Breast epithelium (tissue), 4 donors: Measurements from ENCODE around the gene DHX58. TPM values are rescaled to one million over a fixed set of nuclear protein-coding genes. Genes with fewer than 3 reads are reported as not detected.

Experiments
- DNase-seq, 2 donors: peaks; one replicate each; pipeline ENCODE4 v3.0.0-alpha.2; 2019; ENCODE audit warnings: low spot score in 2 of 2
- H3K27ac ChIP-seq, 2 donors: fragments of 200-600 bp; sonication (generic) in 1 of 2; one replicate each; pipeline ENCODE4 v1.5.1; 2016 to 2019; ENCODE audit warnings: mild to moderate bottlenecking in 1 of 2
- H3K27me3 ChIP-seq, 2 donors: fragments of 200-600 bp; sonication (generic) in 1 of 2; one replicate each; pipeline versions ENCODE4 v1.5.1 to v1.6.0; 2017 to 2019; ENCODE audit warnings: control low read depth in 1 of 2, mild to moderate bottlenecking in 1 of 2
- H3K36me3 ChIP-seq: fragments of 200-600 bp; one replicate; pipeline ENCODE4 v1.5.1; 2019
- H3K4me1 ChIP-seq, 2 donors: fragments of 200-600 bp; sonication (generic); one replicate each; pipeline ENCODE4 v1.5.1; 2016 to 2019; ENCODE audit warnings: control low read depth in 1 of 2
- H3K4me3 ChIP-seq, 3 donors: fragments of 200-600 bp; sonication (generic); 1 replicate in 2 of 3; 2 replicates in 1 of 3; pipeline ENCODE4 v1.5.1; 2016 to 2019; ENCODE audit warnings: mild to moderate bottlenecking in 3 of 3, moderate library complexity in 2 of 3
- H3K9me3 ChIP-seq, 2 donors: fragments of 200-600 bp; sonication (generic) in 1 of 2; one replicate each; pipeline ENCODE4 v1.5.1; 2016 to 2019; ENCODE audit warnings: control low read depth in 1 of 2
- CTCF ChIP-seq, 3 donors: fragments of 450-650 bp; IDR thresholded peaks; one replicate each; pipeline ENCODE4 v1.5.1; 2016 to 2017; ENCODE audit warnings: antibody characterized with exemption in 3 of 3, mild to moderate bottlenecking in 3 of 3, moderate library complexity in 3 of 3
- POLR2A ChIP-seq: fragments of 450-650 bp; IDR thresholded peaks from one replicate; pipeline ENCODE4 v1.6.1; 2016; ENCODE audit warnings: antibody characterized with exemption, mild to moderate bottlenecking, moderate library complexity
- POLR2AphosphoS5 ChIP-seq, 3 donors: sonication (generic); formaldehyde crosslinking; IDR thresholded peaks; one replicate each; pipeline ENCODE4 v1.6.1; 2017; ENCODE audit warnings: antibody characterized with exemption in 3 of 3
- intact Hi-C: fragments of 100-400 bp; cut with DNase I; formaldehyde crosslinking; loops from one replicate; pipeline ENCODE4 v1.15.1; 2023; ENCODE audit warnings: low total_unique reads
- total RNA-seq, 3 donors: library from RNA; depleted of rRNA; stranded (reverse); fragments of >200 nt; gene quantifications; one replicate each; pipeline ENCODE4 v1.1.0, GENCODE V29; 2016

Gene DHX58
- total RNA-seq, 3 donors from 2014 or later: 13.1 to 22.8 (median 13.4) TPM

DNA sequence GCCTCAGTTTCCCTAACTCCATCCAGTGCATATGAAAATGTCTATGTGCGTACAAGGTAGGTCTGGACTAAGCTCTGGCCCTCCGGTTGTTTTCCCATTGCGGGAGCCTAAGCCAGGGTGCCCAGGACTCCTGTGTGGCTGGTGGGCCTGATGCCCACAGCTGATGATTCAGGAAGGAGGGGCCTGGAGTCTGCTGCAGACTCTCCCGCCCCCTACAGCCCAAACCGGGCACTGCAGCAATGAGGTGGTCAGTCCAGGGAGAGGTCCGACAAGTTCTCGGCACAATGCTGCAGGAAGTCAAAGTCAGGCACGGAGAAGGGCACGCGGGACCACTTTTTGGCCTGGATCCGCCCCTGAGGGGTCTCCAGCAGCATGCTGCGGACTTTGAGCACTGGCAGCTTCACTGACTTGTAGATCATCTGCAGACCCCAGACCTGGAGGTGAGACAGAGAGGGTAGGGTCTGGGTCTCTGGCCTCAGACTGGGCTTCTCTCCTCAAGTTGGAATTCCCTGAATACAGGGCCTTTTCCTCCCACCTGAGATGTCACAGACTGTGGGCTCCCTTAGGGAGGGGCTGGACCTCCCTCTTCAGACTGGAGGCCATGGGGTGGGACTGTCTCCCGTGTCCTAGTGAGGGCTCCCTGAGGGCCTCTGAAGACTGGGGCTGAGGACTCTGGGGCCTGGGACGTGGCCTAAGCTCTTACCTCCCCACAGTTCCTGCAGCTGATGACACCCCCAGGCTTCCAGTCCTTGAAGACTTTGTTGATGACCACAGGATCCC lies 10.8 kb downstream of the DHX58 start:
- H3K27ac ChIP-seq: no peak overlapping the region
- peak in 2 of 3 donors; percentile 46 to 58 for TF ChIP-seq CTCF (IDR thresholded peaks at IDR 0.05)
- TF ChIP-seq POLR2AphosphoS5 (IDR thresholded peaks at IDR 0.05): no peak
- no peak for TF ChIP-seq POLR2A
- H3K36me3 ChIP-seq: no peaks in the 10 kb centered on the region
- H3K27me3 ChIP-seq: peaks cover 0 to 12% of the 10 kb centered on the region in 2 donors
- DNase-seq: no peak
- intact Hi-C loops: loop anchor here (10.0 kb wide), 1 partner anchor 137 kb away; the partner anchor contains the start of gene CNP
- H3K4me3 ChIP-seq: no peak overlapping the region
- H3K9me3 ChIP-seq: no peaks in the 10 kb centered on the region
- no peaks in the 10 kb centered on the region for H3K4me1 ChIP-seq

- Histone ChIP-seq H3K27me3 (peaks cover 0 to 22% of the 10 kb centered on the region in 2 donors), H3K9me3 (no peaks in the 10 kb centered on the region), H3K36me3 (no peaks in the 10 kb centered on the region), H3K27ac (peak overlapping the region in 1 of 2 donors; percentile 33), H3K4me3 (peak overlapping the region in 2 of 3 donors; percentile 34 to 54), H3K4me1 (no peaks in the 10 kb centered on the region)
- TF ChIP-seq POLR2AphosphoS5 (IDR thresholded peaks at IDR 0.05): no peak
- no peak for TF ChIP-seq POLR2A
- TF ChIP-seq CTCF (IDR thresholded peaks at IDR 0.05): no peak
- no peak for DNase-seq
- intact Hi-C loops: no loop called here
These were observed 13.6 kb downstream of the DHX58 start for GRCh38 chr17:42098730-42099399.

DNA sequence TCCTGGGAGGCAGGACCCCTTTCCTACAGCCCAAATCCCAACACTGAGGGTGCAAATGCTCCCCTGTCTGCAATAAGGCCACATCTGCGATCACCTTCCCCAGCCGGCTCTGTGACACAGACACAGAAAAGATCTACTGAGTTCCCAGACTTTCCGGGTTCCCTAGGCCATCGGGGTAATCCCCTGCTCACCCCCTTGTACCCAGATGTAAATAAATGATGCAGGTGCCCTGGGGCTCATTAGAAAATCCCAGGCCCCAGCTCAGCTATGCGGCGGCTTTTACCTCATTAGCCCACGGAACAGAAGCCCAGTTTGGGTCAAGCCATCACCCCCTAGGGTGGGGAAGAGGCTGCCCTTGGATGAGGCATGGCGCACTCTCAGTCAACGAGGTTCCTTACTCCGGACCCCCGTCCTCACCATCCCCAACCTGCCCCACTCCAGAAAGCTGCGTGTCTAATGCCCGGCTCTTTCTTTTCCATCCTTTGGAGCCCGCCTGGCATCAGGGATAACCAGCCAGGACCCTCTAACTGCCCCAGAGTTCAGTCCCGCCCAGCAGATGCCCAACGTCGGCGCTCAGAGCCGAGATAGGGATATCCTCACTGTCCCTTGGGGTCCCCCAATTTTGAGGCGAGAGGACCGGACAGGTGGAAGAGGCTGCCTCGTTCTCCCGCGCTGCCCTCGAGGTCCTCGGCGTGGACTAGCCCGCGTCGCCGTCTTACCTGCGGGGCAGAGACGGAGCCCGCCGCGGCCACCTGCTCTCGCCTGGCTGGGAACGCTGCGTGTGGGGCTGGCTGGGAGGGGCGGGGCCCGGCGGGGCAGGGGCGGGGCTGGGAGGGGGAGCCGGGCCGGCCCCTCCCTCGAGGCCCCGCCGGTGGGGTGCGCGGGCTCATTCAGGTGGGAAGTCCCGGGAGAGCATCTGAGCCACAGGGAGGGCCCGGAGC lies 14.6 kb downstream of the DHX58 start, which contains the start of gene ZNF385C:
ZNF385C (minus strand) TSS at position 783 of the 941 bp plus-strand sequence. CDS start 35,417 bp downstream, outside the sequence.
- Histone ChIP-seq H3K4me3 (peak within 1 kb of the TSS in 2 of 3 donors; percentile 34 to 54), H3K36me3 (no peaks in the 10 kb centered on the region), H3K27ac (peak within 1 kb of the TSS in 1 of 2 donors; percentile 33), H3K27me3 (peaks cover 0 to 22% of the 10 kb centered on the region in 2 donors), H3K4me1 (no peaks in the 10 kb centered on the region), H3K9me3 (no peaks in the 10 kb centered on the region)
- no peak for DNase-seq
- intact Hi-C loops: no loop called here
- TF ChIP-seq POLR2A (no peak), CTCF (IDR thresholded peaks at IDR 0.05) (no peak), POLR2AphosphoS5 (IDR thresholded peaks at IDR 0.05) (no peak)

- Histone ChIP-seq H3K9me3 (no peaks in the 10 kb centered on the region), H3K36me3 (no peaks in the 10 kb centered on the region), H3K4me1 (no peaks in the 10 kb centered on the region), H3K27ac (no peak overlapping the region), H3K4me3 (no peak overlapping the region), H3K27me3 (peaks cover 0 to 22% of the 10 kb centered on the region in 2 donors)
- intact Hi-C loops: no loop called here
- TF ChIP-seq POLR2AphosphoS5 (IDR thresholded peaks at IDR 0.05) (no peak), CTCF (IDR thresholded peaks at IDR 0.05) (no peak), POLR2A (no peak)
- DNase-seq: no peak
These were observed 16.0 kb downstream of the DHX58 start for GRCh38 chr17:42096360-42097111.
